Measurements from ENCODE around the gene PRKCA.

GRCh38 chr17:66578781-66579489 lies 276.5 kb downstream of the PRKCA start:
- TF ChIP-seq, protein P1, sequence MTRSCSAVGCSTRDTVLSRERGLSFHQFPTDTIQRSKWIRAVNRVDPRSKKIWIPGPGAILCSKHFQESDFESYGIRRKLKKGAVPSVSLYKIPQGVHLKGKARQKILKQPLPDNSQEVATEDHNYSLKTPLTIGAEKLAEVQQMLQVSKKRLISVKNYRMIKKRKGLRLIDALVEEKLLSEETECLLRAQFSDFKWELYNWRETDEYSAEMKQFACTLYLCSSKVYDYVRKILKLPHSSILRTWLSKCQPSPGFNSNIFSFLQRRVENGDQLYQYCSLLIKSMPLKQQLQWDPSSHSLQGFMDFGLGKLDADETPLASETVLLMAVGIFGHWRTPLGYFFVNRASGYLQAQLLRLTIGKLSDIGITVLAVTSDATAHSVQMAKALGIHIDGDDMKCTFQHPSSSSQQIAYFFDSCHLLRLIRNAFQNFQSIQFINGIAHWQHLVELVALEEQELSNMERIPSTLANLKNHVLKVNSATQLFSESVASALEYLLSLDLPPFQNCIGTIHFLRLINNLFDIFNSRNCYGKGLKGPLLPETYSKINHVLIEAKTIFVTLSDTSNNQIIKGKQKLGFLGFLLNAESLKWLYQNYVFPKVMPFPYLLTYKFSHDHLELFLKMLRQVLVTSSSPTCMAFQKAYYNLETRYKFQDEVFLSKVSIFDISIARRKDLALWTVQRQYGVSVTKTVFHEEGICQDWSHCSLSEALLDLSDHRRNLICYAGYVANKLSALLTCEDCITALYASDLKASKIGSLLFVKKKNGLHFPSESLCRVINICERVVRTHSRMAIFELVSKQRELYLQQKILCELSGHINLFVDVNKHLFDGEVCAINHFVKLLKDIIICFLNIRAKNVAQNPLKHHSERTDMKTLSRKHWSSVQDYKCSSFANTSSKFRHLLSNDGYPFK (CRISPR knock-in tag; IDR thresholded peaks at IDR 0.05; ENCODE audit: borderline replicate concordance), result no peak
- no peak for TF ChIP-seq ONECUT2 (CRISPR knock-in tag; IDR thresholded peaks at IDR 0.05)
- TF ChIP-seq, protein P2, sequence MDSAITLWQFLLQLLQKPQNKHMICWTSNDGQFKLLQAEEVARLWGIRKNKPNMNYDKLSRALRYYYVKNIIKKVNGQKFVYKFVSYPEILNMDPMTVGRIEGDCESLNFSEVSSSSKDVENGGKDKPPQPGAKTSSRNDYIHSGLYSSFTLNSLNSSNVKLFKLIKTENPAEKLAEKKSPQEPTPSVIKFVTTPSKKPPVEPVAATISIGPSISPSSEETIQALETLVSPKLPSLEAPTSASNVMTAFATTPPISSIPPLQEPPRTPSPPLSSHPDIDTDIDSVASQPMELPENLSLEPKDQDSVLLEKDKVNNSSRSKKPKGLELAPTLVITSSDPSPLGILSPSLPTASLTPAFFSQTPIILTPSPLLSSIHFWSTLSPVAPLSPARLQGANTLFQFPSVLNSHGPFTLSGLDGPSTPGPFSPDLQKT (CRISPR knock-in tag; IDR thresholded peaks at IDR 0.05; ENCODE audit: borderline replicate concordance), result no peak
- no peak for TF ChIP-seq MED1 (CRISPR knock-in tag; IDR thresholded peaks at IDR 0.05)
- TF ChIP-seq MXI1 (IDR thresholded peaks at IDR 0.05; ENCODE audit: borderline replicate concordance, low read depth, low read length), result no peak
- no peak for TF ChIP-seq CTCF (CRISPR knock-in tag; IDR thresholded peaks at IDR 0.05)
- no peak for TF ChIP-seq DNMT3B (CRISPR knock-in tag; conservative IDR thresholded peaks at IDR 0.05)
- no peak for TF ChIP-seq GABPA (IDR thresholded peaks at IDR 0.05; ENCODE audit: low read depth, low read length)
- TF ChIP-seq GABPA (CRISPR knock-in tag; IDR thresholded peaks at IDR 0.05; ENCODE audit: low read depth), result no peak
- 0 out of 2 replicates have a peak, but pooled peaks have one; percentile 29 for TF ChIP-seq MAX (IDR thresholded peaks at IDR 0.05)
- TF ChIP-seq EZH2 (conservative IDR thresholded peaks at IDR 0.05; ENCODE audit: low read depth, low read length), result no peak

Measured in HepG2 (cell line).